Fibroblast of skin of right quadriceps (primary cell): ENCODE measurements around the gene AIPL1.

ENCODE experiments used
- DNase-seq: peaks from one replicate; pipeline ENCODE4 v3.0.0-alpha.2; 2013

Gene AIPL1

GRCh38 chr17:6448473-6448872 is 13.6 kb upstream of the AIPL1 start:
- no peak for DNase-seq

- DNase-seq: no peak
Measured at GRCh38 chr17:6446516-6447100, 11.7 kb upstream of the AIPL1 start.

DNA sequence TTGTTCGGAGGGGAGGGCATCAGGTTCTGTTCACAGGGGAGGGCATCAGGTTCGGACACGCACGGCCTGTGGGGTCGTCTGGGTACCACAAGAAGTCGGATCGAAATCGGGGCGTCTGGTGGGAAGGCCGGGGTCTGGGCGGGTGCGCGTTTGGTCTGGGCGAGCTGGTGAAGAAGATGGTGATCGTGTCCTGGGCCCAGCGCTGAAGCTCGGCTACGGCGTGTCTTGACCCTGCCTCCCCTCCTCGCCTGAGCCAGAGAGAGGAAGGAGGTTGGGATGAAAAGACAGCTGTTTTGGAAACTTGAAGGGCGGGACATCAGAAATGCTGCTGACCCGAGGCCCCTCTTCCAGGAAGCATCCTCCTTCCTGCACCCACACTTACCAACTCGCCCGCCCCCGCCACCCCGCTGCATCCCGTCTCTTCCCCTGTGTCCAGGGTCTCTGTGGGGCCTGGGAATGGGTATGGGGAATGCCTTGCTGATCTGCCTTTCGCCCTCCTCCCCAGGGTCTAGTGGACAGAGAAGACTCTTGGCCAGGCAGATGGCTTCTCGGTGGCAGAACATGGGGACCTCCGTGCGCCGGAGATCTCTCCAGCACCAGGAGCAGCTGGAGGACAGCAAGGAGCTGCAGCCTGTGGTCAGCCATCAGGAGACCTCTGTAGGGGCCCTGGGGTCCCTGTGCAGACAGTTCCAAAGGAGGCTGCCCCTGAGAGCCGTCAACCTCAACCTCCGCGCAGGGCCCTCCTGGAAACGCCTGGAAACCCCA is 9.8 kb upstream of the AIPL1 start:
- DNase-seq: no peak

GRCh38 chr17:6443692-6444570 is 9.0 kb upstream of the AIPL1 start, which contains the start of gene PIMREG:
Gene PIMREG (plus strand): TSS chr17:6444455. CDS start chr17:6445111, 656 bp downstream.
- DNase-seq: peak; percentile 94

GRCh38 chr17:6442775-6443174 is 7.9 kb upstream of the AIPL1 start:
- no peak for DNase-seq

DNA sequence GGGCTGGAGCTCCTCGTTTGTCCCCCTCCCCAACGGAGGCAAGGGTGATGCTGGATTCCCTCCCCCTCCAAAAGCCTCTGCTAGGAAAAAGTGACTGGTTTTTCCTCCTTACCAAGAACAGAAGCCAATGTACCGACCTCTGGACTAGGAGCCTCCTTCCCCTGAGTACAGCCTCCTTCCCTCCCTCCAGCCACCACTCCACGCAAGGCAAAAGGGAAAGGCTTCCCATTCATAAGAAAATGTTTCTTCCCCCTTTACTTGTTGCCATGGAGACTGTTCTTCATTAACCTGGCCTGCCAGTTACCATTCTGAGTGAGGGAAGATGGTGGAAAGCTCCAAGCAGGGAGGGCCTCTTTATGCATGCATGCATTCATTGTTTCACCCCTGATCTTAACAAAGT is 5.0 kb upstream of the AIPL1 start:
- DNase-seq: no peak

DNA sequence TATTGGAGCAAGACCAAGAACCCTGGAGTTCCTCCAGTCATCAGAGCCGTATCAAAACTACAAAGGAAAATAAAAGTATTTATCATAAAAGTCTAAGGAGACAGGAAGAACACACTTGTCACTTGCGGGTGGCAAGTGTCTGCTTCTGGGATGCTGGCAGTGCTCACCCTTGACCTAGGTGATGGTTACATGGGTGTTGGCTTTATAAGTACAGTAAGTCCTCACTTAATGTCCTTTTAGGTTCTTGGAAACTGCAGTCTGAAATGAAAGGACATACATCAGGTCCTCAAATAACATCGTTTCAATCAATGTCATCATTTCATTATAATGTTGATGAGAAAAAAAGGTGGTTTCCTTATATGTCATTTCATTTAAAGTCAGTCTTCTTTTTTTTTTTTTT is 3.0 kb upstream of the AIPL1 start:
- no peak for DNase-seq

DNA sequence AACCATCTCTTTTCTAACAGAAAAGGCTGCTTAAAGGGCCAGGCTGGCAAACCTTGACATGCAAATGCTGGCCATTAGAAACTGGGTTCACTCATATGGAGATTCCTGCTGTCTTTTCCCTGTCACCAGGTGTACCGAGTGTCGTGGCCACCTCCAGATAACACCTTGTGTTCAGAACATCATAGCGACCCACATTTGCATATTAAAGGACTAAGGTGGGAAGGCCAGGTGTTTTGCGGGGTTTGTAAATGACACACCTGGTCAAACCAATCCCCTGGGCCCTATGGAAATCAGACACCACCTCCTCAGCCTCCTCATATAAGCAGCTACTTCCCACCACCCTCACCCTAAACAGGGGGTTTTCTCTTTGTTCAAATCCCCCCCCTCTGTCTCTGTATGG is 2.5 kb upstream of the AIPL1 start:
- DNase-seq: no peak

DNA sequence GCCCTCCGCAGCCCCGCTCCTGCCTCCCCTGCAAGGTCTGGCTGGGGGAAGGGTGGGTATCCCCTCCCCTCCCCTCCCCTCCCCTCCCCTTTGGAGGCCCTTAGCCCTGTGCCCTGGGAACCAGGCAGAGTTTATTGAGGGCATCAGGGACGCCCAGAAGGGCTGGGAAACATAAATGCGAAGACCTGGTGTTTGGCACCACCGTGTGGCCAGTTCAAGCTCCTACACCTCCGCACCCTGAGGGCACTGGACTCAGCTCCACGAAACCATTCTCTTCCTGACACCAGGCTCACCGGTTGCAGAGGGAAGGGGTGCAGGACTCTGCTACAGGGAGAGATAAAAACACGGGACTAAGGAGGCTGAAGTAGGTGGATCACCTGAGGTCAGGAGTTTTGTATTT is 1.0 kb upstream of the AIPL1 start:
- DNase-seq: peak; percentile 44

DNA sequence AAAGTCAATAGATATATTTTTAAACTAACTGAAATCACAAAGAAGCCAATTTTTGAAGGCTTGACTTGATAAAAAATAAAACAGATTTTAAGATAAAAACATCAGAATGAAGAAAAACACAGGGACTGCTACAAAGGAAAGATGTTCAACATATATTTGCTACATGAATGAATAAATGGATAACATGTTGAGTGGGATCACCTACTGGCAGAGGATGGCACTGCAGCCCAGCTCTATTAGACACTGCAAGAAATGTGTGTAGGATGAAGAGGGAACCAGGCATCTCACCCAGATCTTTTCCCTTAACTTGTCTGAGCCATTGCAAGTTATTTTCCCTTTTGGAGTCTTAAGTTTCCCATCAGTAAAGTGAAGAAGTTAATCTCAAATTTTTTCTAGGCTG is 4.2 kb downstream of the AIPL1 start:
- no peak for DNase-seq

DNA sequence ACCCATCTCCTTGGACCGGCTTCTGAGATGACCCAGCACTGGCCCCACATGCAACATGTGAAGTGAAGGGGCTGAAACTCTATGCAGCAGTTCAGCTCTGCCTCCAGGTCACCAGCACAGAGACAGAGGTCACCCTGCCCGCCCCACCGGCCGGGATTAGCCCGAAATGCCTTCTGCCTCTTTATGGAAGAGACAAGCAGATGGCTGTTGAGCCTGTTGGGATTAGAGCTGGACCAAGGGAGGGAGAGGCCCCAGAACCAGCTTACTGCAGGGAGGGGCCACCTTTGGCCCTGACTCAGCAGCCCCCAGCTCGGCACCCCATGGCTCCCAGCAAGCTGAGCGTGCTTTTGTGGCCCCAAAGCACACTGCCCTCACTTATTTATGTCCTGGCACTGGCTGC is 5.7 kb downstream of the AIPL1 start:
- no peak for DNase-seq

GRCh38 chr17:6428207-6428965 is 6.5 kb downstream of the AIPL1 start:
- DNase-seq: no peak

DNA sequence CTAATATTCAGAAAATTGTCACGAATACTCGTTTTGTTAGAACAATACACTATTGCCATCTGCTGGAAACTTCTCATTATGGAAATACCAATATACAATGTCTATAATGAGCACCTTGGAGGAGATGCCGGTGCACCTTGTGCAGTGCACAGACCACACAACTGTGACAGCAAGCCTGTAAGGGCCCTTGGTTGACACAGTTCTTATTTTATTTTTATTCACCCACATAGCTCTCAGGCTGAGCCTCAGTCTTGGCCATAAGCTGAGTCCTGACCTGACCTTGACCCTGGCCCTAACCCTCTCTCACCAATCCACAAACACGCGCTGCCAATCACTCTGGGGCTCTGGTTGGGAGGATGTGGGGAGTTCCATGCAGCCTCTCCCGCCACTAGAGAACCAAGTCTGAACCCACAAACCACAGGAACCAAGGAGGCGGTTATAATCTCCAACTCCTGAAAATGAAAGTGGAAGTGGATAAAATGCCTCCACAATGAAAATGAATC is 7.6 kb downstream of the AIPL1 start:
- DNase-seq: peak; percentile 16

- no peak for DNase-seq
Measured at GRCh38 chr17:6426356-6427101, 8.4 kb downstream of the AIPL1 start.

- no peak for DNase-seq
Measured at GRCh38 chr17:6425407-6425806, 9.5 kb downstream of the AIPL1 start.

- DNase-seq: no peak
Measured at GRCh38 chr17:6423931-6424330, 11.0 kb downstream of the AIPL1 start.

DNA sequence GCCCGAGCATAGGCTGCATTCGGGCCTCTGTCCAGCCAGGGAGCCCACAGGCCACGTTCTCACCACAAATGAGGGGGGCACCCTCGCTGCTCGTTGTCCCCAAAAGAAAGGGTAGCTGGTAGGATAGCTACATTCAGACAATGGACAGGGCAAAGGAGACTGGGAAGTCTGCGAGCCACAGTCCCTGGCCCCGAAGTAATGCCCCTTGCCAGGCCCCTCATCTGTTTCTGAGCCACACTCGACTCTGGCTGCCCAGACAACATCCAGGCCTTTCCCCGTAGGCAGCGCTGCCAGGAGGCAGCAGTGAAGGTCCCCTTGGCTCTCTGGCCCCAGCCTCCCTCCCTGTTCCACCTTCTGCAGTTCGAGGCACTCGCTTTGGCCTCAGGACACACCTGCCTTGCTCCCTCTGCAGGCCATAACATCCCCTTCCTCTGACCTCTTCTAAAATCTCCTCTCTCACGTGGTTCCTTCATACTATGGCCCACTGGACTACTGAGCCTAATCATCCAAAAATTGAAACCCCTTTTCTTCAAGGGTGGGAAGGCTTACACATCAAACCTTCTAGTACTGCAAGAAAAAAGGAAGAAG is 12.2 kb downstream of the AIPL1 start:
- DNase-seq: no peak

DNA sequence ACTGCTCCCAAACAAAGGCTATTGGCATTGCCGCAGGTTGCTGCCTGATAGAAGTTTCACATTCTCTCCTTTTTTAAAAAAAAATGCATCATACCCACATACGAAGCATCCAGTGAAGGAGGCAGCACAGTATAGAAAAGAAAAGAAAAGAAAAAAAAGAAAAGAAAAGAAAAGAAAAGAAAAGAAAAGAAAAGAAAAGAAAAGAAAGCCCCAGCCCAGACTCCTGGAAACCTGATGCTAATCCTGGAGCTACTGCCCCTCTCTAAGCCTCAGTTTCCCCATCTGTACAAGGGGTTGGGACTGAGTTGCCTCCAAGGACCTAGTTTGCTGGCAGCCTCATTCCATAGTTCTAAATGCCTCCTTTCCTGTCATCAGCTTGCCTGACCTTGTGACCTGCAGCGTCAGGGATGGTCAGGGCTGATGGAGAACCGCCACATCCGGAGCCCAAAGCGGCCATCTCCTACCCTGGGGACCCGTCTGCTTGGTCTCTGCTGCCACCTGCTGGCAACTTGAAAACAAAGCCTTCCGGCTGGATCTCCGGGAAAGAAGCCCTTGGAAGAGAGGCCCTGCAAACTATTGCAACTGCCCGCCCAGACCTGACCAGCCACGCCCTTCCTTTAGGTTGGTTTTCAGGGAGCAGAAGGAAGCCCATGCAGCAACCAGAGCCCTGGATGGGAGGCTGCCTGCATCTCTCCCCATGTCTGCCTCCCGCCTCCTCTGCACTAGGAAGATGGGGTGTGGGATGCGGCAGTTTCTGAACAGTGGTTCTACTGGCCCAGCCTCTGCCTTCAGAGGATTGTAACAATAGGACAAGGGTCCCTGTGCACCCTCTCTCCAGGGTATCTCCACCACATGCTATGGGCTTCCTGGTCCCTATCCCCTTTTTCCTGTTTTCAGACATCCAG is 13.0 kb downstream of the AIPL1 start:
- peak; percentile 62 for DNase-seq

DNA sequence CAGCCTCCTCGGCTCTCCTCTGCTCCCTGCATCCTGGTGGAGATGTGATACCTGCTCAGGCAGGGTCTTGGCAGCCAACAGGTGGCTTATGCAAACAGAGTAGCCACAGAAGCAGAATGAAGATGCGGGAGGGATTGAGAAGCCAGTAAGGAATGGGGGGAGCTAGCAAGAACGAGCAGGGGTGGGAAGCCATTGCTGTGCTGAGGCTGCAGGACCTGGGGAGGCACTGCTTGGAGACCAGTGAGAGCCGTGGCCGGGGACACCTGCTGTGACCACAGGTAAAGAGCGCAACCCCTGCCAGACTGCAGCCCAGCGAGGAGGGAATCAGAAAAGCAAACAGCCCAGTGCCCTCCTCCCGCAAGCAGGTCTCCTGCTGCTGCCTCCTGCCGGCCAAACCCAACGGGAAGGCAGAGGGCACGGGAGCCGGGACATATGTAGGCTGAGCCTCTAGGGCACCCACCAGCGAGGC is 14.7 kb downstream of the AIPL1 start:
- no peak for DNase-seq

- no peak for DNase-seq
Measured at GRCh38 chr17:6415616-6416015, 19.3 kb downstream of the AIPL1 start.
